ENCODE data around the gene TMA7. TPM values are rescaled to one million over a fixed set of nuclear protein-coding genes. Genes with fewer than 3 reads are reported as not detected.

Gene TMA7
- polyA plus RNA-seq, 2 of the 4 experiments (the other 2 are of a cell fraction): 303 to 417 TPM

DNA sequence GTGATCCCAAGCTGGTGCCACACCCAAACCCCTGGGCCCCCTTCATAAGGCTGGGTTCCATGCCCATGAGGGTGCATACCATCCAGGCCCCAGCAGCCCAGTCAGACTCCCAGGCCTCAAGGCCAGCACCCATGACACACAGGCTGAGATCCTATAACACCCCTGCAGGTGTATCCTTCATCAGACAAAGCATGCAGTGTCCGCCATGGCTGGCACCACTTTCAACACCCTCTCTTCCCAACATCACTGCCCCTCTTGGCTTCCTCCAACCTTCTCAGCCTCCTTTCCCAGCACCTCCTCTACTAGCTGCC lies 3.6 kb upstream of the TMA7 start:
- no peak for TF ChIP-seq HDAC2 (IDR thresholded peaks at IDR 0.05)
- TF ChIP-seq MAZ (IDR thresholded peaks at IDR 0.05; ENCODE audit: borderline replicate concordance, low read depth, low read length): no peak
- no peak for TF ChIP-seq MAFK (IDR thresholded peaks at IDR 0.05; ENCODE audit: partially characterized antibody)
- POLR2A ChIA-PET: interaction anchor here (1.2 to 2.1 kb wide), 4 partner anchors 10 to 162 kb away, joined by 3 to 8 read pairs (median 4); partner anchors contain the start of gene ATRIP
- CTCF ChIA-PET: interaction anchor here (0.5 to 13.6 kb wide), 61 partner anchors 9 to 543 kb away, joined by 3 to 488 read pairs (median 6); partner anchors contain the start of genes ATRIP and ZNF589
- WGBS (ENCODE audit: missing lambda C conversion rate): 0% methylated on average over 1 of the region's 1 CpG
- Histone ChIP-seq H3K9me3 (no peaks in the 10 kb centered on the region), H3K4me2 (no peak overlapping the region), H3K4me3 (no peak overlapping the region), H3K4me1 (peaks cover 38% of the 10 kb centered on the region; the same call in 2 of the 3 replicates), H3K27ac (no peak overlapping the region)
- no peak for DNase-seq (ENCODE audit: low read depth in 1 of 2, low spot score in 1 of 2)
- no peak for FAIRE-seq
- ATAC-seq: no peak; a peak in 1 of 6 replicates

DNA sequence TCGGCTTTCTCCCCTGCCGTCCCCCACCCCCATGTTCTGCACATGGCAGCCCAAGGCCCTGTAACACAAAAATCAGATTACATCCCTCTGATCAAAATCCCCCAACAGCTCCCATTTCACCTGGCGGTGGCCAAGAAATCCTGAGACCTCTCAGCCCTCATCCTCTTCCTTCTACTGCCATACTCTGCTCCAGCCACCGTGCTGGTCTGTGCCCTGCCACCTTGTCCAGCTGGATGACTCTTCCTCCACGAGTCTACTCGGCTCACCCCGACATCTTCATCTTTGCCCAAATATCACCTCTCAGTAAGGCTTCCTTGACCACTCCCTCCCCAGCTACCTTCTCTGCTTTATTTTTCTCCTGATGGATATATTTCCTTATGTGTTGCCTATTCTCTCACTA lies 3.2 kb upstream of the TMA7 start:
- TF ChIP-seq MAX (IDR thresholded peaks at IDR 0.05) (no peak), RARB (CRISPR knock-in tag; IDR thresholded peaks at IDR 0.05) (no peak), ZC3H11A (IDR thresholded peaks at IDR 0.05) (no peak), CHD4 (IDR thresholded peaks at IDR 0.05; ENCODE audit: borderline replicate concordance) (no peak), MAZ (IDR thresholded peaks at IDR 0.05; ENCODE audit: borderline replicate concordance, low read depth, low read length) (no peak), JUNB (IDR thresholded peaks at IDR 0.05) (no peak), FOXS1 (CRISPR knock-in tag; IDR thresholded peaks at IDR 0.05) (no peak), USF2 (IDR thresholded peaks at IDR 0.05) (no peak), SMC3 (IDR thresholded peaks at IDR 0.05) (no peak), FOSB (CRISPR knock-in tag; IDR thresholded peaks at IDR 0.05) (no peak), ESRRA (IDR thresholded peaks at IDR 0.05; ENCODE audit: borderline replicate concordance, low read length) (no peak), ZFP36 (IDR thresholded peaks at IDR 0.05; ENCODE audit: borderline replicate concordance, partially characterized antibody) (no peak), CHD2 (IDR thresholded peaks at IDR 0.05; ENCODE audit: low read length, partially characterized antibody) (no peak), RAD21 (conservative IDR thresholded peaks at IDR 0.05 in 1 of 2, IDR thresholded peaks at IDR 0.05 in 1 of 2) (no peak), RFX5 (IDR thresholded peaks at IDR 0.05) (no peak)
- TF ChIP-seq, protein P1, sequence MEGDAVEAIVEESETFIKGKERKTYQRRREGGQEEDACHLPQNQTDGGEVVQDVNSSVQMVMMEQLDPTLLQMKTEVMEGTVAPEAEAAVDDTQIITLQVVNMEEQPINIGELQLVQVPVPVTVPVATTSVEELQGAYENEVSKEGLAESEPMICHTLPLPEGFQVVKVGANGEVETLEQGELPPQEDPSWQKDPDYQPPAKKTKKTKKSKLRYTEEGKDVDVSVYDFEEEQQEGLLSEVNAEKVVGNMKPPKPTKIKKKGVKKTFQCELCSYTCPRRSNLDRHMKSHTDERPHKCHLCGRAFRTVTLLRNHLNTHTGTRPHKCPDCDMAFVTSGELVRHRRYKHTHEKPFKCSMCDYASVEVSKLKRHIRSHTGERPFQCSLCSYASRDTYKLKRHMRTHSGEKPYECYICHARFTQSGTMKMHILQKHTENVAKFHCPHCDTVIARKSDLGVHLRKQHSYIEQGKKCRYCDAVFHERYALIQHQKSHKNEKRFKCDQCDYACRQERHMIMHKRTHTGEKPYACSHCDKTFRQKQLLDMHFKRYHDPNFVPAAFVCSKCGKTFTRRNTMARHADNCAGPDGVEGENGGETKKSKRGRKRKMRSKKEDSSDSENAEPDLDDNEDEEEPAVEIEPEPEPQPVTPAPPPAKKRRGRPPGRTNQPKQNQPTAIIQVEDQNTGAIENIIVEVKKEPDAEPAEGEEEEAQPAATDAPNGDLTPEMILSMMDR (IDR thresholded peaks at IDR 0.05): no peak
- TF ChIP-seq, protein P2, sequence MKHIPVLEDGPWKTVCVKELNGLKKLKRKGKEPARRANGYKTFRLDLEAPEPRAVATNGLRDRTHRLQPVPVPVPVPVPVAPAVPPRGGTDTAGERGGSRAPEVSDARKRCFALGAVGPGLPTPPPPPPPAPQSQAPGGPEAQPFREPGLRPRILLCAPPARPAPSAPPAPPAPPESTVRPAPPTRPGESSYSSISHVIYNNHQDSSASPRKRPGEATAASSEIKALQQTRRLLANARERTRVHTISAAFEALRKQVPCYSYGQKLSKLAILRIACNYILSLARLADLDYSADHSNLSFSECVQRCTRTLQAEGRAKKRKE (CRISPR knock-in tag; IDR thresholded peaks at IDR 0.05; ENCODE audit: low read depth): no peak
- TF ChIP-seq, protein P3, sequence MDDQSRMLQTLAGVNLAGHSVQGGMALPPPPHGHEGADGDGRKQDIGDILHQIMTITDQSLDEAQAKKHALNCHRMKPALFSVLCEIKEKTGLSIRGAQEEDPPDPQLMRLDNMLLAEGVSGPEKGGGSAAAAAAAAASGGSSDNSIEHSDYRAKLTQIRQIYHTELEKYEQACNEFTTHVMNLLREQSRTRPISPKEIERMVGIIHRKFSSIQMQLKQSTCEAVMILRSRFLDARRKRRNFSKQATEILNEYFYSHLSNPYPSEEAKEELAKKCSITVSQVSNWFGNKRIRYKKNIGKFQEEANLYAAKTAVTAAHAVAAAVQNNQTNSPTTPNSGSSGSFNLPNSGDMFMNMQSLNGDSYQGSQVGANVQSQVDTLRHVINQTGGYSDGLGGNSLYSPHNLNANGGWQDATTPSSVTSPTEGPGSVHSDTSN (IDR thresholded peaks at IDR 0.05): no peak
- TF ChIP-seq, protein P4, sequence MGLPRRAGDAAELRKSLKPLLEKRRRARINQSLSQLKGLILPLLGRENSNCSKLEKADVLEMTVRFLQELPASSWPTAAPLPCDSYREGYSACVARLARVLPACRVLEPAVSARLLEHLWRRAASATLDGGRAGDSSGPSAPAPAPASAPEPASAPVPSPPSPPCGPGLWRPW (IDR thresholded peaks at IDR 0.05): no peak

More for the DNA sequence above, 3.2 kb upstream of the TMA7 start:
- H3K27ac ChIP-seq: no peak overlapping the region
- H3K4me1 ChIP-seq: peaks cover 39% of the 10 kb centered on the region
- CTCF ChIA-PET: interaction anchor here (0.6 to 13.6 kb wide), 29 partner anchors 8 to 447 kb away, joined by 3 to 488 read pairs (median 7); partner anchors contain the start of gene ATRIP
- DNase-seq (ENCODE audit: low read depth in 1 of 2, low spot score in 1 of 2) (no peak), ATAC-seq (no peak), FAIRE-seq (no peak)
- no peaks in the 10 kb centered on the region for H3K9me3 ChIP-seq
- no peak overlapping the region for H3K4me3 ChIP-seq
- POLR2A ChIA-PET: interaction anchor here (1.2 to 2.1 kb wide), 4 partner anchors 10 to 163 kb away, joined by 3 to 8 read pairs (median 4); partner anchors contain the start of gene ATRIP
- no peak overlapping the region for H3K4me2 ChIP-seq
- WGBS (ENCODE audit: missing lambda C conversion rate): 91% methylated on average over 7 of the region's 7 CpGs
